ENCODE data around the gene WFS1. TPM values are rescaled to one million over a fixed set of nuclear protein-coding genes. Genes with fewer than 3 reads are reported as not detected.

The WFS1 gene
- total RNA-seq, 1 experiment from 2014 or later, result 7.1 TPM

- no peak for DNase-seq
- no peaks in the 10 kb centered on the region for H3K9me3 ChIP-seq
- H3K36me3 ChIP-seq, result no peaks in the 10 kb centered on the region
- no peak overlapping the region for H3K4me3 ChIP-seq
- no peaks in the 10 kb centered on the region for H3K27me3 ChIP-seq
These were observed 76.9 kb downstream of the WFS1 start for GRCh38 chr4:6346373-6347110.

GRCh38 chr4:6347511-6348045 lies 77.9 kb downstream of the WFS1 start:
- DNase-seq, result no peak

GRCh38 chr4:6348408-6348807 lies 78.8 kb downstream of the WFS1 start:
- DNase-seq, result no peak

More at GRCh38 chr4:6347511-6348045, 77.9 kb downstream of the WFS1 start:
- H3K36me3 ChIP-seq, result no peaks in the 10 kb centered on the region
- no peaks in the 10 kb centered on the region for H3K9me3 ChIP-seq
- no peaks in the 10 kb centered on the region for H3K27me3 ChIP-seq
- no peak overlapping the region for H3K4me3 ChIP-seq

GRCh38 chr4:6349896-6350603 lies 80.4 kb downstream of the WFS1 start:
- Histone ChIP-seq H3K36me3 (no peaks in the 10 kb centered on the region), H3K9me3 (no peaks in the 10 kb centered on the region), H3K27me3 (no peaks in the 10 kb centered on the region), H3K4me3 (no peak overlapping the region)
- DNase-seq, result no peak

More at GRCh38 chr4:6348408-6348807, 78.8 kb downstream of the WFS1 start:
- H3K27me3 ChIP-seq, result no peaks in the 10 kb centered on the region
- no peaks in the 10 kb centered on the region for H3K9me3 ChIP-seq
- H3K36me3 ChIP-seq, result no peaks in the 10 kb centered on the region
- no peak overlapping the region for H3K4me3 ChIP-seq

- H3K36me3 ChIP-seq, result no peaks in the 10 kb centered on the region
- no peak overlapping the region for H3K4me3 ChIP-seq
- H3K9me3 ChIP-seq, result no peaks in the 10 kb centered on the region
These were observed 81.0 kb downstream of the WFS1 start for GRCh38 chr4:6350646-6351045.

GRCh38 chr4:6351246-6352000 lies 81.8 kb downstream of the WFS1 start:
- Histone ChIP-seq H3K36me3 (no peaks in the 10 kb centered on the region), H3K9me3 (no peaks in the 10 kb centered on the region), H3K4me3 (no peak overlapping the region), H3K27me3 (no peaks in the 10 kb centered on the region)
- no peak for DNase-seq

More at GRCh38 chr4:6350646-6351045, 81.0 kb downstream of the WFS1 start:
- no peak for DNase-seq
- H3K27me3 ChIP-seq, result no peaks in the 10 kb centered on the region

GRCh38 chr4:6352031-6352692 lies 82.5 kb downstream of the WFS1 start:
- Histone ChIP-seq H3K36me3 (no peaks in the 10 kb centered on the region), H3K4me3 (no peak overlapping the region), H3K27me3 (no peaks in the 10 kb centered on the region), H3K9me3 (no peaks in the 10 kb centered on the region)
- no peak for DNase-seq

Other genes starting within 250 kb of the WFS1 start
- not detected in 2 replicates for gene JAKMIP1, start 69.3 kb upstream of the WFS1 start, total RNA-seq (2014; rRNA removed; shearing (Covaris generic); ENCODE audit: low replicate concordance)
- 0.94 and 3.3 TPM in 2 replicates for gene PPP2R2C, start 202.8 kb downstream of the WFS1 start, total RNA-seq (2014; rRNA removed; shearing (Covaris generic); ENCODE audit: low replicate concordance)